HG03521 (cell line): Measurements from ENCODE around the gene TYK2.
"Not testable (repeated sequence)": the region's sequence is repeated elsewhere in the genome, so short reads cannot be mapped to it uniquely, and the experiment has no call there.

ENCODE experiments used
- ATAC-seq: cut with Tn5 transposase; IDR thresholded peaks from one replicate; pipeline ENCODE4 v1.9.1; 2021; ENCODE audit warnings: mild to moderate bottlenecking, moderate library complexity; ENCODE audit not compliant: unreplicated experiment

TYK2 gene

GRCh38 chr19:10408511-10409283 is 28.3 kb upstream of the TYK2 start:
- ATAC-seq, result no peak

- no peak for ATAC-seq
Observed at GRCh38 chr19:10407096-10407495, 26.7 kb upstream of the TYK2 start.

GRCh38 chr19:10406191-10406590 is 25.8 kb upstream of the TYK2 start:
- no peak for ATAC-seq

GRCh38 chr19:10404888-10405820 is 24.8 kb upstream of the TYK2 start:
- no peak for ATAC-seq

- peak; percentile 71 for ATAC-seq
Observed at GRCh38 chr19:10403137-10404021, 23.0 kb upstream of the TYK2 start, which contains the start of gene CDC37. Gene CDC37, minus strand, starts transcription at chr19:10403542. Its CDS starts 63 bp downstream, at chr19:10403479.

- no peak for ATAC-seq
Observed at GRCh38 chr19:10402441-10403038, 22.2 kb upstream of the TYK2 start.

GRCh38 chr19:10399878-10400277 is 19.5 kb upstream of the TYK2 start:
- no peak for ATAC-seq

GRCh38 chr19:10399340-10399739 is 19.0 kb upstream of the TYK2 start:
- ATAC-seq, result not testable (repeated sequence)

GRCh38 chr19:10398819-10399218 is 18.4 kb upstream of the TYK2 start:
- no peak for ATAC-seq

- no peak for ATAC-seq
Observed at GRCh38 chr19:10395917-10396316, 15.5 kb upstream of the TYK2 start.

- no peak for ATAC-seq
Observed at GRCh38 chr19:10395436-10395835, 15.1 kb upstream of the TYK2 start.

GRCh38 chr19:10395003-10395402 is 14.6 kb upstream of the TYK2 start:
- ATAC-seq, result no peak

GRCh38 chr19:10393137-10393536 is 12.8 kb upstream of the TYK2 start:
- ATAC-seq, result no peak

- ATAC-seq, result no peak
Observed at GRCh38 chr19:10392120-10392519, 11.7 kb upstream of the TYK2 start.

- ATAC-seq, result no peak
Observed at GRCh38 chr19:10390652-10391286, 10.4 kb upstream of the TYK2 start.

- no peak for ATAC-seq
Observed at GRCh38 chr19:10389863-10390262, 9.5 kb upstream of the TYK2 start.

- no peak for ATAC-seq
Observed at GRCh38 chr19:10388957-10389356, 8.6 kb upstream of the TYK2 start.

- ATAC-seq, result no peak
Observed at GRCh38 chr19:10384580-10384979, 4.2 kb upstream of the TYK2 start.

- ATAC-seq, result not testable (repeated sequence)
Observed at GRCh38 chr19:10383223-10383499, 2.8 kb upstream of the TYK2 start.

GRCh38 chr19:10379880-10380312 is 476 bp downstream of the TYK2 start:
- ATAC-seq, result no peak
